H9 (cell line): ENCODE measurements around the gene FHIT. TPM values are rescaled to one million over a fixed set of nuclear protein-coding genes. Genes with fewer than 3 reads are reported as not detected.

Experiments used
- DNase-seq: peaks from one replicate; pipeline ENCODE4 v3.0.0-alpha.2; 2017
- H2AFZ ChIP-seq: one replicate; pipeline ENCODE4 v1.6.1; 2013; ENCODE audit warnings: mild to moderate bottlenecking, low read length, control low read depth, moderate library complexity
- H2AK5ac ChIP-seq: 2 replicates; pipeline ENCODE4 v1.6.1; 2013; ENCODE audit warnings: low read length, control low read depth, mixed read lengths; ENCODE audit not compliant: insufficient read length
- H2BK120ac ChIP-seq: one replicate; pipeline ENCODE4 v1.6.1; 2013; ENCODE audit warnings: low read depth, mild to moderate bottlenecking, low read length, control low read depth, inconsistent platforms; ENCODE audit not compliant: poor library complexity, severe bottlenecking
- H2BK12ac ChIP-seq: 2 replicates; pipeline ENCODE4 v1.6.1; 2013; ENCODE audit warnings: low read length, control low read depth, mixed read lengths, low read depth; ENCODE audit not compliant: insufficient read length
- H2BK15ac ChIP-seq: 2 replicates; pipeline ENCODE4 v1.6.1; 2013; ENCODE audit warnings: low read depth, low read length, control low read depth
- H2BK20ac ChIP-seq: one replicate; pipeline ENCODE4 v1.6.1; 2013; ENCODE audit warnings: low read depth, mild to moderate bottlenecking, low read length, control low read depth, inconsistent platforms; ENCODE audit not compliant: poor library complexity, severe bottlenecking
- H2BK5ac ChIP-seq: 2 replicates; pipeline ENCODE4 v1.6.1; 2013; ENCODE audit warnings: low read length, control low read depth, mixed read lengths; ENCODE audit not compliant: insufficient read length
- H3K14ac ChIP-seq: 2 replicates; pipeline ENCODE4 v1.6.1; 2013; ENCODE audit warnings: low read length, control low read depth; ENCODE audit not compliant: insufficient read depth
- H3K18ac ChIP-seq: 2 replicates; pipeline ENCODE4 v1.6.1; 2013; ENCODE audit warnings: low read depth, mild to moderate bottlenecking, mixed read lengths, low read length, control low read depth; ENCODE audit not compliant: insufficient read length
- H3K23ac ChIP-seq: 2 replicates; pipeline ENCODE4 v1.6.1; 2013; ENCODE audit warnings: low read length, control low read depth, mixed read lengths, low read depth; ENCODE audit not compliant: insufficient read length
- H3K23me2 ChIP-seq: 2 replicates; pipeline ENCODE4 v1.6.1; 2013; ENCODE audit warnings: low read depth, mild to moderate bottlenecking, mixed read lengths, low read length, control low read depth; ENCODE audit not compliant: insufficient read length, poor library complexity, severe bottlenecking
- H3K27ac ChIP-seq: 2 replicates; pipeline ENCODE4 v1.5.1; 2013; ENCODE audit warnings: low read length, control low read depth, mixed read lengths, low read depth; ENCODE audit not compliant: insufficient read length
- H3K27me3 ChIP-seq: 2 replicates; pipeline ENCODE4 v1.6.1; 2013; ENCODE audit warnings: low read length, control low read depth, inconsistent platforms; ENCODE audit not compliant: insufficient read depth
- H3K4ac ChIP-seq: 2 replicates; pipeline ENCODE4 v1.6.1; 2013; ENCODE audit warnings: low read depth, mild to moderate bottlenecking, control low read depth, inconsistent platforms, low read length, moderate library complexity
- H3K4me1 ChIP-seq: 2 replicates; pipeline ENCODE4 v1.6.1; 2013; ENCODE audit warnings: low read length, control low read depth, inconsistent platforms; ENCODE audit not compliant: insufficient read depth
- H3K4me2 ChIP-seq: 2 replicates; pipeline ENCODE4 v1.6.1; 2013; ENCODE audit warnings: low read length, control low read depth, mixed read lengths; ENCODE audit not compliant: insufficient read length, insufficient read depth
- H3K56ac ChIP-seq: 2 replicates; pipeline ENCODE4 v1.6.1; 2013; ENCODE audit warnings: low read depth, mild to moderate bottlenecking, mixed read lengths, low read length, control low read depth; ENCODE audit not compliant: insufficient read length
- H3K79me1 ChIP-seq: 2 replicates; pipeline ENCODE4 v1.6.1; 2013; ENCODE audit warnings: low read depth, mild to moderate bottlenecking, moderate library complexity, low read length, control low read depth, inconsistent platforms; ENCODE audit not compliant: insufficient read depth, poor library complexity, severe bottlenecking
- H3K79me2 ChIP-seq: 2 replicates; pipeline ENCODE4 v1.6.1; 2013; ENCODE audit warnings: low read length, control low read depth, inconsistent platforms; ENCODE audit not compliant: insufficient read depth
- H3K9ac ChIP-seq: 2 replicates; pipeline ENCODE4 v1.6.1; 2013; ENCODE audit warnings: low read length, control low read depth, mixed read lengths; ENCODE audit not compliant: insufficient read length; ENCODE audit errors: extremely low read depth
- H3K9me3 ChIP-seq: one replicate; pipeline ENCODE4 v1.6.1; 2013; ENCODE audit warnings: low read depth, low read length, inconsistent platforms; ENCODE audit not compliant: control insufficient read depth
- H3T11ph ChIP-seq: one replicate; pipeline ENCODE4 v1.6.1; 2013; ENCODE audit warnings: mild to moderate bottlenecking, low read length, control low read depth, inconsistent platforms
- H4K20me1 ChIP-seq: one replicate; pipeline ENCODE4 v1.6.1; 2013; ENCODE audit not compliant: control insufficient read depth, insufficient read length, insufficient read depth
- H4K5ac ChIP-seq: 2 replicates; pipeline ENCODE4 v1.6.1; 2013; ENCODE audit warnings: low read depth, mild to moderate bottlenecking, mixed read lengths, low read length, control low read depth; ENCODE audit not compliant: insufficient read length
- H4K8ac ChIP-seq: replicated peaks from 2 replicates; pipeline ENCODE4 v1.6.1; 2013; ENCODE audit warnings: low read length, control low read depth, mixed read lengths, low read depth; ENCODE audit not compliant: insufficient read length
- H4K91ac ChIP-seq: 2 replicates; pipeline ENCODE4 v1.6.1; 2013; ENCODE audit warnings: low read depth, mild to moderate bottlenecking, moderate library complexity, mixed read lengths, low read length, control low read depth; ENCODE audit not compliant: insufficient read length
- H3K27ac Mint-ChIP-seq, 3 experiments: 2 replicates in 2 of 3; 3 replicates in 1 of 3; pipeline ENCODE4 v1.8.0; 2020 to 2021; ENCODE audit warnings: mixed read lengths in 3 of 3, mild to moderate bottlenecking in 1 of 3, moderate library complexity in 1 of 3
- H3K27me3 Mint-ChIP-seq: 2 replicates; pipeline ENCODE4 v1.8.0; 2021; ENCODE audit warnings: low read depth, mild to moderate bottlenecking, moderate library complexity, mixed read lengths
- H3K36me3 Mint-ChIP-seq, 3 experiments: 2 replicates in 2 of 3; 3 replicates in 1 of 3; pipeline ENCODE4 v1.8.0; 2020 to 2021; ENCODE audit warnings: low read depth in 3 of 3, mixed read lengths in 3 of 3; ENCODE audit not compliant: insufficient read depth in 1 of 3
- H3K4me1 Mint-ChIP-seq, 2 experiments: 2 replicates each; pipeline ENCODE4 v1.8.0; 2020; ENCODE audit warnings: mixed read lengths in 2 of 2
- H3K4me3 Mint-ChIP-seq, 2 experiments: 2 replicates in 1 of 2; 3 replicates in 1 of 2; pipeline ENCODE4 v1.8.0; 2020 to 2021; ENCODE audit warnings: mild to moderate bottlenecking in 2 of 2, mixed read lengths in 2 of 2, moderate library complexity in 1 of 2
- H3K9me3 Mint-ChIP-seq, 2 experiments: 2 replicates in 1 of 2; 3 replicates in 1 of 2; pipeline ENCODE4 v1.8.0; 2020; ENCODE audit warnings: mild to moderate bottlenecking in 2 of 2, mixed read lengths in 2 of 2, moderate library complexity in 1 of 2
- WGBS: extraction: QIAGEN DNeasy Blood & Tissue Kit; methylation state at CpG from one replicate; pipeline ENCODE4 v1.1.7; 2013; ENCODE audit warnings: missing lambda C conversion rate, low lambda C conversion rate, mixed read lengths; ENCODE audit not compliant: insufficient read length; ENCODE audit errors: extremely low coverage; 5-methylcytosine and 5-hydroxymethylcytosine counted together
- total RNA-seq: library from RNA; stranded (reverse); gene quantifications from 2 replicates; pipeline ENCODE4 v1.2.1, GENCODE V29; 2021
- TF ChIP-seq, protein P1 (sequence below): fragments of 200-600 bp; sonication (generic); conservative IDR thresholded peaks from 3 replicates; pipeline ENCODE4 v1.8.0; 2021; ENCODE audit warnings: antibody characterized with exemption, mild to moderate bottlenecking

The FHIT gene
- total RNA-seq, 1 experiment from 2014 or later = 3.0 TPM

DNA sequence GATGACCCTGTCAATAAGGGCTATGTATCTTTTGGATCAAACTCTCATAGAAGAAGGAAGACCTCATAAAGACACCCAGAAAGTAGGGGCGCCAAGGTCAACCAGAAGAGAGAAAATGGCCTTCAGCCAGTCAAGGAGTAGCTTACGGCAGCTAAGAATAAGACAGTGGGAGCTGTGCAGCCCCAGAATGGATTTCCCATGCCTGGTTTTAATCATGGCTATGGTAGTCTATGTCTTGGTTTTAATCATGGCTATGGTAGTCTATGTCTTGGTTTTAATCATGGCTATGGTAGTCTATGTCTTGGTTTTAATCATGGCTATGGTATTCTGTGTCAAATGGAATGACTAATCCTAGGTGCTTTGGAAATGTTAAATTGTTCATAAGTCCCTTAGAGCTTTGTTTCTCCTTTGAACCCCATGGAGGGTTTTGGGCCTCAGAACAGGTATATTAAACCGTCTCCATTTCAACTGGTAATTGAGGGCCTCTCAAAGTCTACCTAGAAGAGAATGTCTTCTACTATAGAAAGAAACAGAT is 1459.4 kb downstream of the FHIT start:
- no peak overlapping the region for H3K56ac ChIP-seq
- H2BK5ac ChIP-seq = no peak overlapping the region
- H4K91ac ChIP-seq = no peak overlapping the region
- H3K27ac Mint-ChIP-seq = no peak overlapping the region
- no peak overlapping the region for H2BK20ac ChIP-seq
- H3K4ac ChIP-seq = no peak overlapping the region
- no peak overlapping the region for H3K4me2 ChIP-seq
- no peaks in the 10 kb centered on the region for H3K27me3 Mint-ChIP-seq
- WGBS = no CpG with 5 or more reads among the region's 3 CpGs
- H3K4me1 Mint-ChIP-seq = peaks cover 3 to 6% of the 10 kb centered on the region in 2 experiments; a peak in 2 of 4 replicates
- H3K9me3 Mint-ChIP-seq = no peaks in the 10 kb centered on the region
- no peak overlapping the region for H3K14ac ChIP-seq
- no peaks in the 10 kb centered on the region for H3K27me3 ChIP-seq
- H3K79me2 ChIP-seq = no peaks in the 10 kb centered on the region
- H2AFZ ChIP-seq = no peak overlapping the region
- no peak overlapping the region for H3T11ph ChIP-seq
- no peak for DNase-seq
- no peak overlapping the region for H4K8ac ChIP-seq
- no peaks in the 10 kb centered on the region for H3K9me3 ChIP-seq
- TF ChIP-seq, protein P1, sequence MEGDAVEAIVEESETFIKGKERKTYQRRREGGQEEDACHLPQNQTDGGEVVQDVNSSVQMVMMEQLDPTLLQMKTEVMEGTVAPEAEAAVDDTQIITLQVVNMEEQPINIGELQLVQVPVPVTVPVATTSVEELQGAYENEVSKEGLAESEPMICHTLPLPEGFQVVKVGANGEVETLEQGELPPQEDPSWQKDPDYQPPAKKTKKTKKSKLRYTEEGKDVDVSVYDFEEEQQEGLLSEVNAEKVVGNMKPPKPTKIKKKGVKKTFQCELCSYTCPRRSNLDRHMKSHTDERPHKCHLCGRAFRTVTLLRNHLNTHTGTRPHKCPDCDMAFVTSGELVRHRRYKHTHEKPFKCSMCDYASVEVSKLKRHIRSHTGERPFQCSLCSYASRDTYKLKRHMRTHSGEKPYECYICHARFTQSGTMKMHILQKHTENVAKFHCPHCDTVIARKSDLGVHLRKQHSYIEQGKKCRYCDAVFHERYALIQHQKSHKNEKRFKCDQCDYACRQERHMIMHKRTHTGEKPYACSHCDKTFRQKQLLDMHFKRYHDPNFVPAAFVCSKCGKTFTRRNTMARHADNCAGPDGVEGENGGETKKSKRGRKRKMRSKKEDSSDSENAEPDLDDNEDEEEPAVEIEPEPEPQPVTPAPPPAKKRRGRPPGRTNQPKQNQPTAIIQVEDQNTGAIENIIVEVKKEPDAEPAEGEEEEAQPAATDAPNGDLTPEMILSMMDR = no peak
- no peak overlapping the region for H3K23ac ChIP-seq
- H3K23me2 ChIP-seq = no peaks in the 10 kb centered on the region
- H2BK15ac ChIP-seq = no peak overlapping the region
- no peak overlapping the region for H3K18ac ChIP-seq
- no peaks in the 10 kb centered on the region for H3K79me1 ChIP-seq
- no peak overlapping the region for H3K27ac ChIP-seq
- no peaks in the 10 kb centered on the region for H3K4me1 ChIP-seq
- peaks cover 0 to 2% (median 0%) of the 10 kb centered on the region in 3 experiments; a peak in 1 of 7 replicates for H3K36me3 Mint-ChIP-seq
- H4K20me1 ChIP-seq = no peaks in the 10 kb centered on the region
- no peak overlapping the region for H2AK5ac ChIP-seq
- H4K5ac ChIP-seq = no peak overlapping the region
- no peak overlapping the region for H2BK12ac ChIP-seq
- H3K4me3 Mint-ChIP-seq = no peak overlapping the region
- H3K9ac ChIP-seq = no peak overlapping the region
- H2BK120ac ChIP-seq = no peak overlapping the region
